Esophagus muscularis mucosa (tissue), 4 donors: ENCODE data around the gene ZNF215. TPM values are rescaled to one million over a fixed set of nuclear protein-coding genes. Genes with fewer than 3 reads are reported as not detected.
"Not testable (repeated sequence)": the region's sequence is repeated elsewhere in the genome, so short reads cannot be mapped to it uniquely, and the experiment has no call there.

Source experiments
- DNase-seq: peaks from one replicate; pipeline ENCODE4 v3.0.0-alpha.2; 2017; ENCODE audit errors: extremely low spot score
- H3K27ac ChIP-seq, 4 donors: fragments of 200-600 bp; sonication (generic); replicated peaks in 1 of 4; 1 replicate in 3 of 4; 2 replicates in 1 of 4; pipeline ENCODE4 v1.5.1; 2016 to 2019; ENCODE audit warnings: mild to moderate bottlenecking in 1 of 4
- H3K27me3 ChIP-seq, 4 donors: fragments of 200-600 bp; sonication (generic); one replicate each; pipeline versions ENCODE4 v1.5.1 to v1.6.0; 2016 to 2019
- H3K36me3 ChIP-seq, 4 donors: fragments of 200-600 bp; sonication (generic); one replicate each; pipeline ENCODE4 v1.5.1; 2016 to 2019
- H3K4me1 ChIP-seq, 4 donors: fragments of 200-600 bp; sonication (generic); one replicate each; pipeline ENCODE4 v1.5.1; 2016 to 2019
- H3K4me3 ChIP-seq, 4 donors: fragments of 200-600 bp; sonication (generic); 1 replicate in 2 of 4; 2 replicates in 2 of 4; pipeline ENCODE4 v1.5.1; 2016 to 2019; ENCODE audit warnings: mild to moderate bottlenecking in 4 of 4, moderate library complexity in 1 of 4
- H3K9me3 ChIP-seq, 4 donors: fragments of 200-600 bp; sonication (generic); 1 replicate in 3 of 4; 2 replicates in 1 of 4; pipeline ENCODE4 v1.5.1; 2016 to 2019
- CTCF ChIP-seq, 3 experiments: fragments of 200-600 bp in 2 of 3; fragments of 450-650 bp in 1 of 3; sonication (generic) in 2 of 3; IDR thresholded peaks; one replicate each; pipeline ENCODE4 v1.5.1; 2017 to 2019; ENCODE audit warnings: antibody characterized with exemption in 3 of 3, mild to moderate bottlenecking in 2 of 3, moderate library complexity in 1 of 3
- EP300 ChIP-seq: sonication (generic); formaldehyde crosslinking; IDR thresholded peaks from one replicate; pipeline ENCODE4 v1.6.1; 2017; ENCODE audit warnings: antibody characterized with exemption
- POLR2A ChIP-seq: fragments of 450-650 bp; IDR thresholded peaks from one replicate; pipeline ENCODE4 v1.6.1; 2017; ENCODE audit warnings: antibody characterized with exemption, moderate library complexity, mild to moderate bottlenecking, low read depth
- POLR2AphosphoS5 ChIP-seq, 2 donors: sonication (generic); formaldehyde crosslinking; IDR thresholded peaks; one replicate each; pipeline ENCODE4 v1.6.1; 2017; ENCODE audit warnings: antibody characterized with exemption in 2 of 2
- WGBS: methylation state at CpG from one replicate; pipeline ENCODE4 v1.1.5; 2018; 5-methylcytosine and 5-hydroxymethylcytosine counted together
- intact Hi-C: fragments of 100-400 bp; cut with DNase I; formaldehyde crosslinking; loops from one replicate; pipeline ENCODE4 v1.15.1; 2023
- total RNA-seq, 4 donors: library from RNA; depleted of rRNA; stranded (reverse); fragments of >200 nt; gene quantifications; one replicate each; pipeline versions ENCODE4 v1.1.0 to v1.2.1, GENCODE V29; 2016

Gene ZNF215
- total RNA-seq, result under 1 TPM; under 0.01 to 0.19 (median 0.17) TPM

GRCh38 chr11:6926208-6927029, at the start of gene ZNF215:
Gene ZNF215 (plus strand): TSS chr11:6926426. CDS start chr11:6932273, 5,847 bp downstream.
- intact Hi-C loops, result no loop called here
- WGBS, result 3% methylated on average over 33 of the region's 61 CpGs
- DNase-seq, result no peak
- H3K4me3 ChIP-seq, result peak within 1 kb of the TSS; percentile 56 to 73 (median 62)
- H3K4me1 ChIP-seq, result peaks cover 8 to 16% (median 15%) of the 10 kb centered on the region in 4 donors
- no peaks in the 10 kb centered on the region for H3K36me3 ChIP-seq
- peak within 1 kb of the TSS; percentile 22 to 56 (median 38) for H3K27ac ChIP-seq
- peaks cover 0 to 25% (median 0%) of the 10 kb centered on the region in 4 donors for H3K27me3 ChIP-seq
- no peaks in the 10 kb centered on the region for H3K9me3 ChIP-seq
- no peak for TF ChIP-seq POLR2AphosphoS5 (IDR thresholded peaks at IDR 0.05)
- TF ChIP-seq POLR2A, result no peak
- TF ChIP-seq EP300, result no peak
- TF ChIP-seq CTCF (IDR thresholded peaks at IDR 0.05), result no peak

GRCh38 chr11:6876914-6877313, 49.3 kb upstream of the ZNF215 start:
- no peak for TF ChIP-seq CTCF (IDR thresholded peaks at IDR 0.05)
- intact Hi-C loops, result no loop called here
- no peaks in the 10 kb centered on the region for H3K36me3 ChIP-seq
- H3K27me3 ChIP-seq, result no peaks in the 10 kb centered on the region
- no peaks in the 10 kb centered on the region for H3K4me1 ChIP-seq
- DNase-seq, result no peak
- H3K27ac ChIP-seq, result no peak overlapping the region
- peaks cover 0 to 3% (median 0%) of the 10 kb centered on the region in 4 donors for H3K9me3 ChIP-seq
- WGBS, result 75% methylated on average over 3 of the region's 3 CpGs
- no peak overlapping the region for H3K4me3 ChIP-seq

DNA sequence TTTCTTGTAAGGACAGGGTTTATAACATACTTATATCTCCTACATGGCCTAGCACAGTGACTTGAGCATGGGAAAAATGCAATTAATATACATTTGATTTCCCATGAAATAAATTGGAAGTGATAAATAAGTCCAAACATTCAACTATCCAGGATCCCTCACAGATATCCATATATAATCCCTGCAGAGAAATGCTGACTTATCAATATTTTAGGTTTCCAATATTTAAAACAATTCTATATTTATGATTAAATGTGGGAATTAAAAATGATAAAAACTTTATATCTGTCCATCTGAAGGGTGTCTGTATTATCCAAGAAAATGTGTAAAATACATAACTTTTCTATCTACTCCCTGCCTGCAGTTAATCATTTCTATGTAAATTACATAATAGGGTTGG, 43.5 kb upstream of the ZNF215 start:
- Histone ChIP-seq H3K9me3 (no peaks in the 10 kb centered on the region), H3K36me3 (no peaks in the 10 kb centered on the region), H3K4me1 (no peaks in the 10 kb centered on the region), H3K4me3 (no peak overlapping the region), H3K27ac (no peak overlapping the region), H3K27me3 (no peaks in the 10 kb centered on the region)
- DNase-seq, result no peak
- intact Hi-C loops, result no loop called here
- no peak for TF ChIP-seq POLR2AphosphoS5 (IDR thresholded peaks at IDR 0.05)
- no peak for TF ChIP-seq EP300
- no peak for TF ChIP-seq POLR2A
- no peak for TF ChIP-seq CTCF (IDR thresholded peaks at IDR 0.05)

DNA sequence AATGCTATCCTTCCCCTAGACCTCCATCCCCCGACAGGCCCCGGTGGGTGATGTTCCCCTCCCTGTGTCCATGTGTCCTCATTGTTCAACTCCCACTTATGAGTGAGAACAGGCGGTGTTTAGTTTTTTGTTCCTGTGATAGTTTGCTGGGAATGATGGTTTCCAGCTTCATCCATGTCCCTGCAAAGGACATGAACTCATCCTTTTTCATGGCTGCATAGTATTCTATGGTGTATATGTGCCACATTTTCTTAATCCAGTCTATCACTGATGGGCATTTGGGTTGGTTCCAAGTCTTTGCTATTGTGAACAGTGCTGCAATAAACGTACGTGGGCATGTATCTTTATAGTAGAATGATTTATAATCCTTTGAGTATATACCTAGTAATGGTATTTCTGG, 38.5 kb upstream of the ZNF215 start:
- DNase-seq, intact Hi-C loops: not testable (repeated sequence)
- 94% methylated on average over 5 of the region's 5 CpGs for WGBS

DNA sequence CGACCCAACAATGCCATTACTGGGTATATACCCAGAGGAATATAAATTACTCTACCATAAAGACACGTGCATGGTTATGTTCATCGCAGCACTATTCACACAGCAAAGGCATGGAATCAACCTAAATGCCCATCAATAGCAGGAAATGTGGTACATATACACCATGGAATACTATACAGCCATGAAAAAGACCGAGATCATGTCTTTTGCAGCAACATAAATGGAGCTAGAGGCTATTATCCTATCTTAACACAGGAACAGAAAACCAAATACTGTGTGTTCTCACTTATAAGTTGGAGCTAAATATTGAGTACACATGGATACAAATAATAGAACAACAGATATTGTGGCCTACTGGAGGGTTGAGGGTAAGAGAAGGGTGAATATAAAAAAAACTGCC, 37.4 kb upstream of the ZNF215 start:
- 86% methylated on average over 4 of the region's 4 CpGs for WGBS
- TF ChIP-seq POLR2A (no peak), POLR2AphosphoS5 (IDR thresholded peaks at IDR 0.05) (no peak), CTCF (IDR thresholded peaks at IDR 0.05) (no peak), EP300 (no peak)
- peaks cover 0 to 5% (median 0%) of the 10 kb centered on the region in 4 donors for H3K27me3 ChIP-seq
- no peaks in the 10 kb centered on the region for H3K9me3 ChIP-seq
- no peak overlapping the region for H3K27ac ChIP-seq
- DNase-seq, result no peak
- intact Hi-C loops, result no loop called here
- no peak overlapping the region for H3K4me3 ChIP-seq
- H3K4me1 ChIP-seq, result no peaks in the 10 kb centered on the region
- no peaks in the 10 kb centered on the region for H3K36me3 ChIP-seq

More for the DNA sequence above, 38.5 kb upstream of the ZNF215 start:
- not testable (repeated sequence) for H3K9me3 ChIP-seq, H3K4me3 ChIP-seq, H3K27ac ChIP-seq, H3K36me3 ChIP-seq, H3K27me3 ChIP-seq, H3K4me1 ChIP-seq
